Thyroid gland (tissue), 4 donors: Measurements from ENCODE around the gene HELQ. TPM values are rescaled to one million over a fixed set of nuclear protein-coding genes. Genes with fewer than 3 reads are reported as not detected.
A peak's percentile ranks its signal among the peaks of the same experiment; 100 is the strongest.

ENCODE experiments used
- DNase-seq, 2 donors: peaks; one replicate each; pipeline ENCODE4 v3.0.0-alpha.2; 2019
- H3K27ac ChIP-seq, 3 donors: fragments of 200-600 bp; sonication (generic); 1 replicate in 2 of 3; 2 replicates in 1 of 3; pipeline ENCODE4 v1.5.1; 2016 to 2019; ENCODE audit warnings: mild to moderate bottlenecking in 1 of 3, moderate library complexity in 1 of 3
- H3K27me3 ChIP-seq: fragments of 200-600 bp; sonication (generic); one replicate; pipeline ENCODE4 v1.5.1; 2019
- H3K36me3 ChIP-seq, 2 donors: fragments of 200-600 bp; sonication (generic); one replicate each; pipeline ENCODE4 v1.5.1; 2016 to 2019
- H3K4me1 ChIP-seq, 2 donors: fragments of 200-600 bp; sonication (generic); one replicate each; pipeline ENCODE4 v1.5.1; 2017 to 2019
- H3K4me3 ChIP-seq, 3 donors: fragments of 200-600 bp; sonication (generic); replicated peaks in 1 of 3; 1 replicate in 2 of 3; 2 replicates in 1 of 3; pipeline ENCODE4 v1.5.1; 2016; ENCODE audit warnings: mild to moderate bottlenecking in 1 of 3
- H3K9me3 ChIP-seq: fragments of 200-600 bp; sonication (generic); one replicate; pipeline ENCODE4 v1.5.1; 2017
- POLR2A ChIP-seq, 2 donors: fragments of 450-650 bp; IDR thresholded peaks; one replicate each; pipeline ENCODE4 v1.6.1; 2017; ENCODE audit warnings: antibody characterized with exemption in 2 of 2, mild to moderate bottlenecking in 2 of 2, moderate library complexity in 1 of 2
- WGBS, 2 donors: methylation state at CpG; one replicate each; pipeline ENCODE4 v1.1.5; 2017; 5-methylcytosine and 5-hydroxymethylcytosine counted together
- intact Hi-C: fragments of 100-400 bp; cut with DNase I; formaldehyde crosslinking; loops from one replicate; pipeline ENCODE4 v1.15.1; 2023
- total RNA-seq, 4 donors: library from RNA; depleted of rRNA; stranded (reverse); fragments of >200 nt; gene quantifications; one replicate each; pipeline ENCODE4 v1.2.3, GENCODE V29; 2016
- TF ChIP-seq, protein P1 (sequence below), 6 experiments: fragments of 200-600 bp in 3 of 6; fragments of 450-650 bp in 3 of 6; sonication (generic) in 3 of 6; IDR thresholded peaks; one replicate each; pipeline ENCODE4 v1.5.1; 2016 to 2019; ENCODE audit warnings: antibody characterized with exemption in 6 of 6, mild to moderate bottlenecking in 2 of 6, inconsistent platforms in 1 of 6, moderate library complexity in 1 of 6

HELQ gene
- total RNA-seq, 4 donors from 2014 or later = 20.6 to 39.9 (median 28.5) TPM

- Histone ChIP-seq H3K4me3 (no peak overlapping the region), H3K4me1 (peaks cover 0 to 18% of the 10 kb centered on the region in 2 donors), H3K27ac (no peak overlapping the region), H3K36me3 (no peaks in the 10 kb centered on the region), H3K9me3 (no peaks in the 10 kb centered on the region), H3K27me3 (no peaks in the 10 kb centered on the region)
- whole genome bisulfite sequencing, 2 donors = 80 to 82% methylated on average over 8 of the region's 8 CpGs
- intact Hi-C loops = no loop called here
- TF ChIP-seq POLR2A (IDR thresholded peaks at IDR 0.05) = no peak
- TF ChIP-seq, protein P1, sequence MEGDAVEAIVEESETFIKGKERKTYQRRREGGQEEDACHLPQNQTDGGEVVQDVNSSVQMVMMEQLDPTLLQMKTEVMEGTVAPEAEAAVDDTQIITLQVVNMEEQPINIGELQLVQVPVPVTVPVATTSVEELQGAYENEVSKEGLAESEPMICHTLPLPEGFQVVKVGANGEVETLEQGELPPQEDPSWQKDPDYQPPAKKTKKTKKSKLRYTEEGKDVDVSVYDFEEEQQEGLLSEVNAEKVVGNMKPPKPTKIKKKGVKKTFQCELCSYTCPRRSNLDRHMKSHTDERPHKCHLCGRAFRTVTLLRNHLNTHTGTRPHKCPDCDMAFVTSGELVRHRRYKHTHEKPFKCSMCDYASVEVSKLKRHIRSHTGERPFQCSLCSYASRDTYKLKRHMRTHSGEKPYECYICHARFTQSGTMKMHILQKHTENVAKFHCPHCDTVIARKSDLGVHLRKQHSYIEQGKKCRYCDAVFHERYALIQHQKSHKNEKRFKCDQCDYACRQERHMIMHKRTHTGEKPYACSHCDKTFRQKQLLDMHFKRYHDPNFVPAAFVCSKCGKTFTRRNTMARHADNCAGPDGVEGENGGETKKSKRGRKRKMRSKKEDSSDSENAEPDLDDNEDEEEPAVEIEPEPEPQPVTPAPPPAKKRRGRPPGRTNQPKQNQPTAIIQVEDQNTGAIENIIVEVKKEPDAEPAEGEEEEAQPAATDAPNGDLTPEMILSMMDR (IDR thresholded peaks at IDR 0.05) = no peak
- no peak for DNase-seq
These were observed 65.7 kb downstream of the HELQ start for GRCh38 chr4:83389756-83390505.

GRCh38 chr4:83389037-83389720 is 66.4 kb downstream of the HELQ start:
- H3K4me1 ChIP-seq = peaks cover 0 to 18% of the 10 kb centered on the region in 2 donors
- DNase-seq = peak; percentile 20 to 42
- WGBS, 2 donors = 64 to 81% methylated on average over 8 of the region's 8 CpGs
- no peaks in the 10 kb centered on the region for H3K36me3 ChIP-seq
- no peak for TF ChIP-seq POLR2A (IDR thresholded peaks at IDR 0.05)
- TF ChIP-seq, protein P1 (IDR thresholded peaks at IDR 0.05) = no peak
- no peaks in the 10 kb centered on the region for H3K27me3 ChIP-seq
- intact Hi-C loops = no loop called here
- no peaks in the 10 kb centered on the region for H3K9me3 ChIP-seq
- no peak overlapping the region for H3K27ac ChIP-seq
- H3K4me3 ChIP-seq = no peak overlapping the region

GRCh38 chr4:83388313-83388676 is 67.3 kb downstream of the HELQ start:
- WGBS, 2 donors = 87 to 90% methylated on average over 4 of the region's 4 CpGs
- Histone ChIP-seq H3K36me3 (no peaks in the 10 kb centered on the region), H3K9me3 (no peaks in the 10 kb centered on the region), H3K4me1 (peaks cover 0 to 18% of the 10 kb centered on the region in 2 donors), H3K27ac (no peak overlapping the region), H3K27me3 (no peaks in the 10 kb centered on the region), H3K4me3 (no peak overlapping the region)
- no peak for DNase-seq
- intact Hi-C loops = no loop called here
- TF ChIP-seq, protein P1 (IDR thresholded peaks at IDR 0.05) = no peak
- TF ChIP-seq POLR2A (IDR thresholded peaks at IDR 0.05) = no peak

GRCh38 chr4:83387476-83388312 is 67.9 kb downstream of the HELQ start:
- no peaks in the 10 kb centered on the region for H3K36me3 ChIP-seq
- TF ChIP-seq POLR2A (IDR thresholded peaks at IDR 0.05) = no peak
- TF ChIP-seq, protein P1 (IDR thresholded peaks at IDR 0.05) = no peak
- H3K4me3 ChIP-seq = no peak overlapping the region
- intact Hi-C loops = no loop called here
- H3K27ac ChIP-seq = peak overlapping the region in 1 of 3 donors; percentile 34
- H3K4me1 ChIP-seq = peaks cover 0 to 18% of the 10 kb centered on the region in 2 donors
- H3K27me3 ChIP-seq = no peaks in the 10 kb centered on the region
- WGBS, 2 donors = 60 to 74% methylated on average over 3 of the region's 3 CpGs
- DNase-seq = no peak
- H3K9me3 ChIP-seq = no peaks in the 10 kb centered on the region
